ENCODE measurements around the gene LPCAT3.

GRCh38 chr12:6941267-6941666, 77.0 kb downstream of the LPCAT3 start:
- TF ChIP-seq CTCF (conservative IDR thresholded peaks at IDR 0.05) (no peak), ZFX (IDR thresholded peaks at IDR 0.05) (no peak)
